Activated T-helper 17 cell treated with anti-CD3 and anti-CD28 coated beads, Interleukin-2, amount 50 U/mL, for 72 hours (primary cell): ENCODE results near the gene PABPC3. TPM values are rescaled to one million over a fixed set of nuclear protein-coding genes. Genes with fewer than 3 reads are reported as not detected.

Source experiments
- ATAC-seq: fragments of 150-1000 bp; cut with Tn5 transposase; replicated peaks from 2 replicates; pipeline ENCODE4 v1.10.0; 2021; ENCODE audit warnings: mild to moderate bottlenecking, moderate library complexity
- H3K27ac Mint-ChIP-seq: one replicate; pipeline ENCODE4 v1.8.0; 2022; ENCODE audit warnings: mixed read lengths
- H3K27me3 Mint-ChIP-seq: one replicate; pipeline ENCODE4 v1.8.0; 2022; ENCODE audit warnings: mixed read lengths
- H3K36me3 Mint-ChIP-seq: one replicate; pipeline ENCODE4 v1.8.0; 2022; ENCODE audit warnings: low read depth, mild to moderate bottlenecking, mixed read lengths
- H3K4me1 Mint-ChIP-seq: one replicate; pipeline ENCODE4 v1.8.0; 2022; ENCODE audit warnings: mixed read lengths
- H3K4me3 Mint-ChIP-seq: one replicate; pipeline ENCODE4 v1.8.0; 2022; ENCODE audit warnings: mild to moderate bottlenecking, mixed read lengths
- H3K9me3 Mint-ChIP-seq: one replicate; pipeline ENCODE4 v1.8.0; 2022; ENCODE audit warnings: mixed read lengths
- total RNA-seq, 2 donors: library from RNA; stranded (reverse); gene quantifications; one replicate each; pipeline ENCODE4 v1.2.3, GENCODE V29; 2022

Gene PABPC3
- total RNA-seq, 2 donors from 2014 or later: 0.28 to 0.32 TPM

- no peak overlapping the region for H3K27ac Mint-ChIP-seq
- no peaks in the 10 kb centered on the region for H3K36me3 Mint-ChIP-seq
- H3K27me3 Mint-ChIP-seq: peaks cover 33% of the 10 kb centered on the region
These were observed 36.0 kb downstream of the PABPC3 start for GRCh38 chr13:25131881-25132420.

GRCh38 chr13:25132751-25133390, 36.9 kb downstream of the PABPC3 start:
- Mint-ChIP-seq H3K4me3 (no peak overlapping the region), H3K9me3 (peaks cover 5% of the 10 kb centered on the region), H3K27me3 (peaks cover 37% of the 10 kb centered on the region), H3K4me1 (no peaks in the 10 kb centered on the region), H3K36me3 (no peaks in the 10 kb centered on the region), H3K27ac (no peak overlapping the region)
- ATAC-seq: no peak

More at GRCh38 chr13:25131881-25132420, 36.0 kb downstream of the PABPC3 start:
- Mint-ChIP-seq H3K4me3 (no peak overlapping the region), H3K9me3 (peaks cover 5% of the 10 kb centered on the region), H3K4me1 (no peaks in the 10 kb centered on the region)
- ATAC-seq: no peak

GRCh38 chr13:25135896-25136295, 40.0 kb downstream of the PABPC3 start:
- peaks cover 5% of the 10 kb centered on the region for H3K9me3 Mint-ChIP-seq
- H3K27ac Mint-ChIP-seq: no peak overlapping the region
- no peak for ATAC-seq
- no peaks in the 10 kb centered on the region for H3K36me3 Mint-ChIP-seq
- no peak overlapping the region for H3K4me3 Mint-ChIP-seq
- H3K4me1 Mint-ChIP-seq: no peaks in the 10 kb centered on the region
- peaks cover 35% of the 10 kb centered on the region for H3K27me3 Mint-ChIP-seq

- peaks cover 40% of the 10 kb centered on the region for H3K27me3 Mint-ChIP-seq
- H3K9me3 Mint-ChIP-seq: peaks cover 9% of the 10 kb centered on the region
- no peak for ATAC-seq
- H3K27ac Mint-ChIP-seq: no peak overlapping the region
- H3K36me3 Mint-ChIP-seq: no peaks in the 10 kb centered on the region
- H3K4me3 Mint-ChIP-seq: no peak overlapping the region
- H3K4me1 Mint-ChIP-seq: no peaks in the 10 kb centered on the region
These were observed 41.2 kb downstream of the PABPC3 start for GRCh38 chr13:25136880-25137787.

GRCh38 chr13:25137788-25138115, 41.8 kb downstream of the PABPC3 start:
- Mint-ChIP-seq H3K9me3 (peaks cover 9% of the 10 kb centered on the region), H3K4me3 (no peak overlapping the region), H3K27me3 (peaks cover 40% of the 10 kb centered on the region), H3K36me3 (no peaks in the 10 kb centered on the region), H3K4me1 (no peaks in the 10 kb centered on the region), H3K27ac (no peak overlapping the region)
- no peak for ATAC-seq

GRCh38 chr13:25141042-25141441, 45.1 kb downstream of the PABPC3 start:
- Mint-ChIP-seq H3K9me3 (peaks cover 4% of the 10 kb centered on the region), H3K36me3 (no peaks in the 10 kb centered on the region), H3K27ac (no peak overlapping the region), H3K4me3 (no peak overlapping the region), H3K4me1 (no peaks in the 10 kb centered on the region), H3K27me3 (peaks cover 25% of the 10 kb centered on the region)
- no peak for ATAC-seq

GRCh38 chr13:25143706-25144105, 47.8 kb downstream of the PABPC3 start:
- Mint-ChIP-seq H3K9me3 (peaks cover 4% of the 10 kb centered on the region), H3K36me3 (no peaks in the 10 kb centered on the region), H3K4me3 (no peak overlapping the region), H3K27ac (no peak overlapping the region), H3K4me1 (no peaks in the 10 kb centered on the region), H3K27me3 (peaks cover 18% of the 10 kb centered on the region)
- no peak for ATAC-seq

GRCh38 chr13:25147638-25148401, 51.9 kb downstream of the PABPC3 start:
- Mint-ChIP-seq H3K9me3 (no peaks in the 10 kb centered on the region), H3K27me3 (peaks cover 29% of the 10 kb centered on the region), H3K4me1 (no peaks in the 10 kb centered on the region), H3K4me3 (no peak overlapping the region), H3K36me3 (no peaks in the 10 kb centered on the region), H3K27ac (no peak overlapping the region)
- no peak for ATAC-seq

- Mint-ChIP-seq H3K36me3 (no peaks in the 10 kb centered on the region), H3K4me3 (no peak overlapping the region), H3K4me1 (no peaks in the 10 kb centered on the region), H3K9me3 (no peaks in the 10 kb centered on the region), H3K27me3 (peaks cover 27% of the 10 kb centered on the region), H3K27ac (no peak overlapping the region)
- no peak for ATAC-seq
These were observed 52.5 kb downstream of the PABPC3 start for GRCh38 chr13:25148402-25148771.

Other genes with a start within 250 kb of the PABPC3 start
- gene AMER2, start 76.2 kb downstream of the PABPC3 start, total RNA-seq: not detected
- 10 to 100 TPM; 10.7 to 20.4 TPM for gene MTMR6, start 191.4 kb downstream of the PABPC3 start, total RNA-seq
- 100 to 1,000 TPM; 124 to 165 TPM for gene NUP58, start 205.5 kb downstream of the PABPC3 start, total RNA-seq